ENCODE data around the gene CELF2.

DNA sequence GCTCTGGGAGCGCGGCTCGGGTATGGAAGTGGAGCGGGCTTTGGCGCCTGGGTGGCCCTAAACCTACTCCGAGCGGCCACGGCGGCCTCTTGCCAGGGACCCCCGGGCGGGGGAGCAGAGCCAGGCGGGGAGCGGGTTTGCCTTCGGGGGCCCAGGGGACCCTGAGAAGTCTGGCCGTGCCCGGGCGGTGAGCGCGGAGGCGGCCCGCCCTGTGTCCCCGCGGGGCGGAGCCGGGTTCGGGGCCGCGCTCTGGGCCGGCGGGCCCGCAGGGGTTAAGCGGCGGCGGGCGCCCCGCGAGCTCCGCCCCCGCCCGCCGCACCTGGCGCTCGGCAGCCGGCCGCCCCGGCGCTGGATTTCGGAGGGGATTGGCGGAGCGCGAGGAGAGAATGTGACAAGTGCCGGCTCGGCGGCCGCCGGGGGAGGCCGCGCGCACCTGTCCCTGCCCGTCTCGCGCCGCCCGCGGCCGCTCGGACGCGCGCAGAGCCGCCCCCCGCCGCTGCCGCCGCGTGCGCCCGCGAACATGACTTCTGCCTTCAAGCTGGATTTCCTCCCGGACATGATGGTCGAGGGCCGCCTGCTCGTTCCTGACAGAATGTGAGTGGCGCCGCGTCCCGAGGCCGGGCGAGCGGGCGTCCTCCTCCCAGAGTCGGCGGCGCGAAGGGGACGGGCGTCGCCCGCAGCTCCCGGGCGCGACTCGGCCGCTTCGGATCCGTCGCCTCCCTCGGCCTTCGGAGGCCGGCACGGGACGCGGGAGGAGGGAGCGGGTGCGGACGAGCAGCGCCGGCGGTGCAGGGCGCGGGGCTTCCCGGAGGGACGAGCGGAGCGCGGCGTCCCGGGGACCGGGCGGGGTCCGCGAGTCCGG, at the start of gene CELF2:
- TF ChIP-seq, protein P1, sequence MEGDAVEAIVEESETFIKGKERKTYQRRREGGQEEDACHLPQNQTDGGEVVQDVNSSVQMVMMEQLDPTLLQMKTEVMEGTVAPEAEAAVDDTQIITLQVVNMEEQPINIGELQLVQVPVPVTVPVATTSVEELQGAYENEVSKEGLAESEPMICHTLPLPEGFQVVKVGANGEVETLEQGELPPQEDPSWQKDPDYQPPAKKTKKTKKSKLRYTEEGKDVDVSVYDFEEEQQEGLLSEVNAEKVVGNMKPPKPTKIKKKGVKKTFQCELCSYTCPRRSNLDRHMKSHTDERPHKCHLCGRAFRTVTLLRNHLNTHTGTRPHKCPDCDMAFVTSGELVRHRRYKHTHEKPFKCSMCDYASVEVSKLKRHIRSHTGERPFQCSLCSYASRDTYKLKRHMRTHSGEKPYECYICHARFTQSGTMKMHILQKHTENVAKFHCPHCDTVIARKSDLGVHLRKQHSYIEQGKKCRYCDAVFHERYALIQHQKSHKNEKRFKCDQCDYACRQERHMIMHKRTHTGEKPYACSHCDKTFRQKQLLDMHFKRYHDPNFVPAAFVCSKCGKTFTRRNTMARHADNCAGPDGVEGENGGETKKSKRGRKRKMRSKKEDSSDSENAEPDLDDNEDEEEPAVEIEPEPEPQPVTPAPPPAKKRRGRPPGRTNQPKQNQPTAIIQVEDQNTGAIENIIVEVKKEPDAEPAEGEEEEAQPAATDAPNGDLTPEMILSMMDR (IDR thresholded peaks at IDR 0.05; ENCODE audit: poor library complexity): no peak
- TF ChIP-seq EZH2phosphoT487 (IDR thresholded peaks at IDR 0.05; ENCODE audit: low read depth, severe bottlenecking, unreplicated experiment): no peak

All from hepatocyte (in vitro differentiated cells).